ENCODE results near the gene GPR17. TPM values are rescaled to one million over a fixed set of nuclear protein-coding genes. Genes with fewer than 3 reads are reported as not detected.
A peak's percentile ranks its signal among the peaks of the same experiment; 100 is the strongest.

GPR17 gene
- total RNA-seq, 1 experiment from 2014 or later, result 0.64 TPM

GRCh38 chr2:127630096-127630863 lies 15.7 kb upstream of the GPR17 start:
- no peak for DNase-seq (ENCODE audit: low spot score)

GRCh38 chr2:127630864-127631540 lies 15.0 kb upstream of the GPR17 start:
- DNase-seq (ENCODE audit: low spot score), result no peak

GRCh38 chr2:127631541-127631996 lies 14.4 kb upstream of the GPR17 start:
- no peak for DNase-seq (ENCODE audit: low spot score)

- DNase-seq (ENCODE audit: low spot score), result no peak
Measured at GRCh38 chr2:127631997-127632581, 13.9 kb upstream of the GPR17 start.

- DNase-seq (ENCODE audit: low spot score), result no peak
Measured at GRCh38 chr2:127632592-127633489, 13.1 kb upstream of the GPR17 start.

- no peak for DNase-seq (ENCODE audit: low spot score)
Measured at GRCh38 chr2:127633556-127634065, 12.3 kb upstream of the GPR17 start.

GRCh38 chr2:127634066-127634617 lies 11.8 kb upstream of the GPR17 start:
- no peak for DNase-seq (ENCODE audit: low spot score)

GRCh38 chr2:127634626-127635379 lies 11.2 kb upstream of the GPR17 start:
- DNase-seq (ENCODE audit: low spot score), result no peak

GRCh38 chr2:127635380-127636237 lies 10.3 kb upstream of the GPR17 start:
- peak; percentile 11 for DNase-seq (ENCODE audit: low spot score)

GRCh38 chr2:127636248-127637235 lies 9.4 kb upstream of the GPR17 start:
- peak; percentile 43 for DNase-seq (ENCODE audit: low spot score)

GRCh38 chr2:127637236-127637630 lies 8.7 kb upstream of the GPR17 start:
- DNase-seq (ENCODE audit: low spot score), result no peak

GRCh38 chr2:127637725-127638252 lies 8.2 kb upstream of the GPR17 start:
- peak; percentile 22 for DNase-seq (ENCODE audit: low spot score)

- peak; percentile 21 for DNase-seq (ENCODE audit: low spot score)
Measured at GRCh38 chr2:127638361-127639110, 7.4 kb upstream of the GPR17 start.

- DNase-seq (ENCODE audit: low spot score), result no peak
Measured at GRCh38 chr2:127639111-127639474, 6.9 kb upstream of the GPR17 start.

GRCh38 chr2:127640082-127641072 lies 5.6 kb upstream of the GPR17 start:
- DNase-seq (ENCODE audit: low spot score), result peak; percentile 65

GRCh38 chr2:127641133-127641532 lies 4.8 kb upstream of the GPR17 start:
- DNase-seq (ENCODE audit: low spot score), result no peak

Data from HT-29 (cell line).